ENCODE results near the gene MLLT1.

GRCh38 chr19:6215701-6216235 is 64.0 kb downstream of the MLLT1 start:
- TF ChIP-seq, protein P1, sequence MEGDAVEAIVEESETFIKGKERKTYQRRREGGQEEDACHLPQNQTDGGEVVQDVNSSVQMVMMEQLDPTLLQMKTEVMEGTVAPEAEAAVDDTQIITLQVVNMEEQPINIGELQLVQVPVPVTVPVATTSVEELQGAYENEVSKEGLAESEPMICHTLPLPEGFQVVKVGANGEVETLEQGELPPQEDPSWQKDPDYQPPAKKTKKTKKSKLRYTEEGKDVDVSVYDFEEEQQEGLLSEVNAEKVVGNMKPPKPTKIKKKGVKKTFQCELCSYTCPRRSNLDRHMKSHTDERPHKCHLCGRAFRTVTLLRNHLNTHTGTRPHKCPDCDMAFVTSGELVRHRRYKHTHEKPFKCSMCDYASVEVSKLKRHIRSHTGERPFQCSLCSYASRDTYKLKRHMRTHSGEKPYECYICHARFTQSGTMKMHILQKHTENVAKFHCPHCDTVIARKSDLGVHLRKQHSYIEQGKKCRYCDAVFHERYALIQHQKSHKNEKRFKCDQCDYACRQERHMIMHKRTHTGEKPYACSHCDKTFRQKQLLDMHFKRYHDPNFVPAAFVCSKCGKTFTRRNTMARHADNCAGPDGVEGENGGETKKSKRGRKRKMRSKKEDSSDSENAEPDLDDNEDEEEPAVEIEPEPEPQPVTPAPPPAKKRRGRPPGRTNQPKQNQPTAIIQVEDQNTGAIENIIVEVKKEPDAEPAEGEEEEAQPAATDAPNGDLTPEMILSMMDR (IDR thresholded peaks at IDR 0.05; ENCODE audit: low read depth, low read length, poor library complexity, severe bottlenecking): no peak
- no peak for TF ChIP-seq EZH2phosphoT487 (IDR thresholded peaks at IDR 0.05; ENCODE audit: borderline replicate concordance, low read length)
